EL (cell line): ENCODE data around the gene ACTRT2.

ENCODE experiments used
- DNase-seq: peaks from one replicate; pipeline ENCODE4 v3.0.0-alpha.2; 2016

The ACTRT2 gene

GRCh38 chr1:2983706-2984398 is 37.4 kb upstream of the ACTRT2 start:
- DNase-seq, result no peak

DNA sequence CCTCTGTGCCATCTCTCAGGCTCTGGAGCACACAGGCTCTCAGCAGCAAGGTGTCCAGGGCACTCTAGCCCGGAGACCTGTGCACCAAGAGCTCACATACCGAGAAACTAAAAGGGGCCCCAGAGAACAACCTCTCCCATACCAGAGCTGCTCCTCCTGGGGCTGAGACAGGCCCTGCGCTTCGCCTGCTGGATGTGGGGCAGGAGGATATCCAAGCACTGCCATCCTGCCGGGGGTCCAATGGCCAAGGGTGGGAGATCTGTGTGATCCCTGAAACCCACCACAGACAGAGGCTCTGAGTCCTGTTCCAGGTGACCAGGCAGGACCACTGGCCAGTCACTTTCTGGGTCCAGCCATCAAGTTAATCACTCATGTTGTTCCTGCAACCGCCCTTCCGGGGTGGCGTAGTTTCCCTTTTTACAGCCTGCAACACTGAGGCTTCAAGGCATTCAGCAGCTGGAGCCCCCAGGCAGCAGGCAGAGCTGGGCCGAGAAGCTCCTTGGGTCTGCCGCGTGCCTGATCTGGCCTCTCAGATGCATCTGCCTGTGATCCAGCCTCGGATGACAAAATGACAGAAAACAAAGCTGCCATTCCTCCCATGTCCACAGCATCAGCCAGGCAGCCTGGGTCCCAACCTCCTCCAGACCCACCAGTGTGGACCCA is 36.7 kb upstream of the ACTRT2 start:
- no peak for DNase-seq

GRCh38 chr1:2985067-2985561 is 36.2 kb upstream of the ACTRT2 start:
- DNase-seq, result no peak

DNA sequence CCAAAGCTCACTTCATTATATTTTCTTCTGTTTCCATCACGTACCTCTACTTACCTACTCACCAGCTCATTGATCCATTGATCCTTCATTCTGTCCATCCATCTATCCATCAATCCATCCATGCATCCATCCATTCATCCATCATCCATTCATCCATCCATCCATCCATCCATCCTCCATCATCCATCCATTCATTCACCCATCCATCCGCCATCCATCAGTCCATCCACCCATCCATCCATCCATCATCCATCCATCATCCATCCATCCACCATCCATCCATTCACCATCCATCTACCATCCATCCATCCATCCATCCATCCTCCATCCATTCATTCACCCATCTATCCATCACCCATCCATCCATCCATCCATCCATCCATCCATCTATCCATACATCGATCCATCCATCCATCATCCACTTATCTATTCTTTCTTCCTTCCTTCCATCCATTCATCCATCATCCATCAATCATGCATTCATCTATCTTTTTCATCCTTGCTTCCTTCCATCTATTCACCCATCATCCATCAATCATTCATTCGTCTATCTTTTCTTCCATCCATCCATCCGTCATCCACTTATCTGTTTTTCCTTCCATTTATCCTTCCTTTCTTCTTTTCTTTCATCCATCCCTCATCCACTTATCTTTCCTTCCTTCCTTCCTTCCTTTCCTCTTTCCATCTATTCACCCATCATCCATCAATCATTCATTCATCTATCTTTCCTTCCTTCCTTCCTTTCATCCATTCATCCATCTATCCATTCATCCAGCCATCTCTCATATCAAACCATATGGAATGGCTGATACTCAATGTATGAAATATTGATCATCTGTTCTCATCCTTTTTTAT is 35.3 kb upstream of the ACTRT2 start:
- no peak for DNase-seq

- DNase-seq, result no peak
Observed at GRCh38 chr1:2986549-2987305, 34.5 kb upstream of the ACTRT2 start.

DNA sequence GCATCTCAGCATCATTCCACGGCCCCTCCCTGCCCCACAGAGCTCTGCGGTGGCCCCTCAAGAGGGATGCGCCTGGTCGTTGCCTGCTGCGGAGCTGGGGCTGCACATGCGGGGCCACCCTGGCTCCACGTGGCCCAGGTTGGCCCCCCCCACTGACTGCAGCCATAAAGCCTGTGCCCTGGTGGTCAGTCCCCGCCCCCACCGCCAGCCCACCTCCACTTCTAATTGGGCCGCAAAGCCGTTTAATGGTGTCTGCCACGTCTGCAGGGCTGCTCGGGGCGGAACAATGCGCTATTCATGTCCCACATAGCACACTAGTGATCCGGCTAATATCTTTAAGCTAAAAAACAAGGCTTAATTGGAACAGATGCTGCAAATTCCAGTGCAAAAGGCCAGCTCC is 33.5 kb upstream of the ACTRT2 start:
- no peak for DNase-seq

GRCh38 chr1:2988256-2988655 is 33.0 kb upstream of the ACTRT2 start:
- no peak for DNase-seq

- no peak for DNase-seq
Observed at GRCh38 chr1:2989185-2989584, 32.1 kb upstream of the ACTRT2 start.

DNA sequence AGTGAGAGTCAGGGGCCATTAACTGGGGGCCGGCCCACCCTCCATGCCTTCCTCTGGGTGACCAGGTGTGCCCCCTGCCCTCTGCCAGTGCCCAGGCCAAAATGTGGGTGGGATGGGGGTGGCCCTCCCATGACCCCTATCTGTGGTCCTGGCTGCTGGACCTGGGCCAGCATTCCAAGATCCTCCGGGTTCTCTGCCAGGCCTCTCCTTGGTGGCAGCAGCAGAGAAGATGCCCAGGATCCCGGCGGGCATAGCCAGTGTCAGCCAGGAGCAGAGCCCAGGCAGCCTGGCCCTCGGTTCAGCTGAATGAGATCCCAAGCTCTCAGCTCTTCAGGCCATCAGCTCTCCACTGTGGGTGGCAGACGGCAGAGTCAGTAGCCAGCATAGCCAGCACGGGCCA is 31.3 kb upstream of the ACTRT2 start:
- no peak for DNase-seq

GRCh38 chr1:2990376-2991115 is 30.7 kb upstream of the ACTRT2 start:
- no peak for DNase-seq

- DNase-seq, result no peak
Observed at GRCh38 chr1:2991753-2992495, 29.3 kb upstream of the ACTRT2 start.

DNA sequence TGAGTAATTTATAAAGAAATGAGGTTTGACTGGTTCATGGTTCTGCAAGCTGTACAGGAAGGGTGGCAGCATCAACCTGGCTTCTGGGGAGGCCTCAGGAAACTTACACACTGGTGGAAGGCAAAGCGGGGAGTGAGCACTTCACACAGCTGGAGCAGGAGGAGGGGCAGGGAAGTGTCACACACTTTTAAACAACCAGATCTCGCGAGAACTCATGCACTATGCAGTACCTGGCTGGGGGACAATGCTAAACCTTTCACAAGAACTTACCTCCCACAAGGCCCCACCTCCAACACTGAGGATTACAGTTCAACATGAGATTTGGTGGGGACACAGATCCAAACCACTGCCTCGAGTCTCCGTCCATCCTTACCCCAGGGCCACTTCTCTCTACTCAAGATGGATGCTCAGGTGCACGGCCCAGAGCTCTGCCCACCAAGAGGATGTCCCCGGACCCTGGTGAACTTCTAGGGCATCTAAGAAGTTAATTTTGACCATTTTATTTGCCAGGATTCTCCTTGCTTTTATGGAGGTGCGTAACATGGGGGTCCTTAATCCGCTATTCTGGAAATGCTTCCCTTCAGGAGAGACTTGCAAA is 22.7 kb upstream of the ACTRT2 start:
- DNase-seq, result no peak

GRCh38 chr1:2999138-2999537 is 22.1 kb upstream of the ACTRT2 start:
- DNase-seq, result no peak

GRCh38 chr1:2999571-2999970 is 21.7 kb upstream of the ACTRT2 start:
- DNase-seq, result no peak

DNA sequence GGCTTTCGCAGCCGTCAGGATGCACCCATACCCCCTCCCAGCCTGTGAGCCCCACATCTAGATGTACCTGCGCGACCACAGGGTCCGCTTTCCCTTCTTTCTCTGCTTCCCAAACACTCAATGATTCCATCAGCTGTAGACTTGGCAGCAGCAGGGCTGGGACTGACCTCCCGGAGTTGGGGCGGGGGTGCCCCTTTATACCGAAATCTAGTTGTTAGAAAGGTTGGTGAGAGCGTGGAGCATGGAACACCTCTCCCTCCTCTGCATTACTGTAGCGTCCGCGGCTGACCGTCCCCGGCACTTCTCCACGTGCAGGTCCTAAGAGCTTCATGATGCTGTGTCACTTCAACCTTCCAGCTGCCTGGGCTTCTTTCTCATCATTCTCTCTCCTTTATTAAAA is 21.1 kb upstream of the ACTRT2 start:
- no peak for DNase-seq

DNA sequence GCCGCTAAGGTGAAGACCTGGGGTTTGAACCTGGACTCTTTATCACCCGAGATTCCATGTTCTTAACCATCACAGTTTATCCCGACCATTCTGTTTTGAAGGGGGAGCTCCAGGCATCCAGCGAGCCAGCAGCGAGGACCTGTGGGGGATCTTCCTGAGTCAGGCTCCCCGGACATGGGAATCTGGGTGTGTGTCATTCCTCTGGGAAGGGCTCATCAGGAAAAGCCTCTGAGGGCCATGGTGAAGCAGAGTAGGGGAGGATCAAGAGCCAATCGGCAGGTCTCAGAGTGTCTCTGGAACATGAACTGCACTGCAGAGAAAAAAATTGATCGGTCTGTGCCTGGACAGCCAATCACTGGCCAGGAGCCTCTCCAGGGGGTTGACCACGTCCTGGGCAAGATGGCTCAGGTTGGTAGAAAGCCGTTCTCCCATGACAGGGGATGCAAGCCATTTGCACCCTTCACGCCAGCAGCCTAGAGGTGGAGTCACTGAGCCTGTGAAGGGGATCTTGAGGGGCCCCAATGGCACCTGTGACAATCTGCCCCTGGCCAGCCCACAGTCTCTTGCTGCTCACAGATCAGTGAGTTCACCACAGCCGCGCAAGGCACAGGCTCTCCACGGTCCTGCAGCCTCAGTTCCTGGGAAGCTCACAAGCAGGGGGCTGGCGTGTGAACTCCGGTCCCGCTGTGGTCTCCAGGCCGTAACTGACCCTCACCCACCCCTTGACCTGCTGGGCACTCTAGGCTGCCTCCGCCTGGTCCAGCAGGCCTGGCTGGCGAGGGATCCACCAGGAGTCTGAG is 20.4 kb upstream of the ACTRT2 start:
- no peak for DNase-seq

- DNase-seq, result no peak
Observed at GRCh38 chr1:3001471-3002348, 19.6 kb upstream of the ACTRT2 start.

GRCh38 chr1:3002349-3003038 is 18.8 kb upstream of the ACTRT2 start:
- DNase-seq, result no peak
